GM12878 (cell line): Measurements from ENCODE around the gene HCN1. TPM values are rescaled to one million over a fixed set of nuclear protein-coding genes. Genes with fewer than 3 reads are reported as not detected.

Experiments used
- ATAC-seq: fragments of 200-7000 bp; cut with Tn5 transposase; 3 replicates; pipeline ENCODE4 v1.9.1; 2020; ENCODE audit warnings: mild to moderate bottlenecking, moderate library complexity
- BruUV-seq: library from RNA; stranded (reverse); fragments of 400-500 nt; replicated peaks from 2 replicates; lab custom pipeline; 2021; lab: Mats Ljungman, UMichigan
- CTCF ChIA-PET: fragments of 300-600 bp; sonication (Branson Sonifier 250); formaldehyde crosslinking; extraction: SDS; loops from one replicate; lab custom pipeline; 2021; ENCODE audit warnings: inconsistent platforms; lab: Yijun Ruan, JAX
- POLR2A ChIA-PET: fragments of 350-600 bp; formaldehyde crosslinking; extraction: SDS; loops from one replicate; lab custom pipeline; 2021; ENCODE audit warnings: inconsistent platforms; lab: Charles Lee
- RAD21 ChIA-PET: fragments of 300-600 bp; sonication (Branson Sonifier 250); formaldehyde crosslinking; loops from one replicate; lab custom pipeline; 2023; ENCODE audit warnings: antibody characterized with exemption; ENCODE audit not compliant: unreplicated experiment; lab: Charles Lee
- SMC1A ChIA-PET: fragments of 300-600 bp; sonication (Branson Sonifier 250); formaldehyde crosslinking; loops from one replicate; lab custom pipeline; 2023; ENCODE audit not compliant: unreplicated experiment, uncharacterized antibody; lab: Charles Lee
- DNase-seq: peaks from one replicate; pipeline ENCODE4 v3.0.0-alpha.2; 2011; ENCODE audit warnings: low read depth, low spot score
- FAIRE-seq: peaks from 3 replicates; lab custom pipeline; 2011; peaks lifted over from hg19 to GRCh38; lab: Jason Lieb, UNC
- H2AFZ ChIP-seq: 2 replicates; pipeline ENCODE4 v1.6.0; 2011; ENCODE audit warnings: low read depth, low read length, control low read depth; ENCODE audit not compliant: control insufficient read depth
- H3K27ac ChIP-seq: 2 replicates; pipeline ENCODE4 v1.5.1; 2011; ENCODE audit warnings: control low read depth; ENCODE audit not compliant: control insufficient read depth, insufficient read depth
- H3K27me3 ChIP-seq, 2 experiments: replicated peaks in 1 of 2; 2 replicates each; pipeline versions ENCODE4 v1.6.0 to v1.6.1; 2011; ENCODE audit warnings: low read length in 1 of 2; ENCODE audit not compliant: control insufficient read depth in 2 of 2, insufficient read depth in 2 of 2
- H3K36me3 ChIP-seq, 2 experiments: 2 replicates each; pipeline ENCODE4 v1.5.1; 2011; ENCODE audit warnings: low read length in 1 of 2; ENCODE audit not compliant: control insufficient read depth in 2 of 2, insufficient read depth in 2 of 2
- H3K4me1 ChIP-seq: 2 replicates; pipeline ENCODE4 v1.6.1; 2011; ENCODE audit warnings: mild to moderate bottlenecking, low read length, moderate library complexity, mixed read lengths; ENCODE audit not compliant: control insufficient read depth, insufficient read depth
- H3K4me2 ChIP-seq: 2 replicates; pipeline ENCODE4 v1.6.0; 2011; ENCODE audit warnings: control low read depth; ENCODE audit not compliant: control insufficient read depth, insufficient read depth
- H3K4me3 ChIP-seq: fragments of 200-600 bp; sonication (generic); 2 replicates; pipeline ENCODE4 v1.5.1; 2016
- H3K79me2 ChIP-seq: 2 replicates; pipeline ENCODE4 v1.6.0; 2011; ENCODE audit warnings: low read length; ENCODE audit not compliant: control insufficient read depth, insufficient read depth
- H3K9ac ChIP-seq: 2 replicates; pipeline ENCODE4 v1.8.0; 2011; ENCODE audit warnings: low read length, control low read depth, mixed read lengths; ENCODE audit not compliant: control insufficient read depth, insufficient read depth
- H3K9me3 ChIP-seq: replicated peaks from 3 replicates; pipeline ENCODE4 v1.5.1; 2011; ENCODE audit warnings: mild to moderate bottlenecking, low read length; ENCODE audit not compliant: control insufficient read depth, insufficient read depth
- H4K20me1 ChIP-seq: 2 replicates; pipeline ENCODE4 v1.6.0; 2011; ENCODE audit not compliant: control insufficient read depth, insufficient read depth
- IKZF1 ChIP-seq: fragments of 450-650 bp; conservative IDR thresholded peaks from 2 replicates; pipeline ENCODE4 v1.6.1; 2017; ENCODE audit warnings: antibody characterized with exemption, mild to moderate bottlenecking
- MTA3 ChIP-seq: IDR thresholded peaks from 2 replicates; pipeline ENCODE4 v1.6.1; 2012; ENCODE audit warnings: low read length, inconsistent platforms, borderline replicate concordance
- MXI1 ChIP-seq: fragments of 150-350 bp; IDR thresholded peaks from 2 replicates; pipeline ENCODE4 v1.6.1; 2011; ENCODE audit warnings: low read depth, mild to moderate bottlenecking, inconsistent platforms, low read length, improper control_type of control experiment
- NR2C2 ChIP-seq: IDR thresholded peaks from 2 replicates; pipeline ENCODE4 v1.6.1; 2011; ENCODE audit warnings: borderline replicate concordance, low read depth; ENCODE audit not compliant: control insufficient read depth, insufficient read length
- SUPT20H ChIP-seq: IDR thresholded peaks from 2 replicates; pipeline ENCODE4 v1.6.1; 2011; ENCODE audit warnings: low read depth, mild to moderate bottlenecking, low read length, moderate library complexity, borderline replicate concordance; ENCODE audit not compliant: control insufficient read depth
- ZNF207 ChIP-seq: fragments of 450-650 bp; IDR thresholded peaks from 2 replicates; pipeline ENCODE4 v1.6.1; 2014; ENCODE audit warnings: antibody characterized with exemption, mild to moderate bottlenecking, borderline replicate concordance
- ZNF622 ChIP-seq: fragments of 450-650 bp; IDR thresholded peaks from 2 replicates; pipeline ENCODE4 v1.6.1; 2017; ENCODE audit warnings: mild to moderate bottlenecking, inconsistent platforms
- WGBS: methylation state at CpG from one replicate; pipeline ENCODE4 v1.1.6; 2016; ENCODE audit warnings: low lambda C conversion rate; ENCODE audit not compliant: insufficient replicate concordance, insufficient coverage; ENCODE audit errors: missing lambda C conversion rate; 5-methylcytosine and 5-hydroxymethylcytosine counted together
- in situ Hi-C: fragments of 300-500 bp; cut with MboI; formaldehyde crosslinking; loops from 9 replicates; pipeline ENCODE4 v1.14.3; 2018; ENCODE audit warnings: mixed read lengths
- intact Hi-C: fragments of 100-400 bp; cut with micrococcal nuclease; formaldehyde crosslinking; loops from one replicate; pipeline ENCODE4 v1.14.2; 2022; ENCODE audit not compliant: unreplicated experiment
- polyA plus RNA-seq, 11 experiments: library from polyadenylated mRNA; depleted of rRNA in 4 of 11; unstranded in 6 of 11; stranded (reverse) in 5 of 11; fragments of >200 nt; fragmentation: Nextera tagmentation in 4 of 11; fragmentation: Illumina TruSeq in 1 of 11; extraction: Ambion mirVana in 4 of 11; extraction: Trizol in 1 of 11; gene quantifications; 1 replicate in 1 of 11; 2 replicates in 10 of 11; pipeline versions ENCODE4 v1.2.1 to v1.2.3, GENCODE V29; 2011 to 2016; ENCODE audit warnings: inconsistent platforms in 2 of 11, missing spikeins in 2 of 11, low read depth in 1 of 11
- total RNA-seq, 4 experiments: library from RNA; depleted of rRNA in 3 of 4; stranded (reverse); fragments of >200 nt in 3 of 4; fragmentation: Illumina TruSeq in 1 of 4; extraction: Trizol in 1 of 4; gene quantifications; 2 replicates each; pipeline versions ENCODE4 v1.2.1 to v1.2.3, GENCODE V29; 2013 to 2021
- TF ChIP-seq, protein P1 (sequence below): IDR thresholded peaks from 2 replicates; pipeline ENCODE4 v1.6.1; 2012; ENCODE audit warnings: low read depth, low read length, improper control_type of control experiment
- TF ChIP-seq, protein P2 (sequence below): fragments of 450-650 bp; IDR thresholded peaks from 2 replicates; pipeline ENCODE4 v1.6.1; 2016; ENCODE audit warnings: mild to moderate bottlenecking, moderate library complexity, borderline replicate concordance

Gene HCN1
- total and polyA plus RNA-seq, 10 of the 15 experiments (the other 5 are each of a cell fraction or from before 2014, with no cell fraction given), result not detected

DNA sequence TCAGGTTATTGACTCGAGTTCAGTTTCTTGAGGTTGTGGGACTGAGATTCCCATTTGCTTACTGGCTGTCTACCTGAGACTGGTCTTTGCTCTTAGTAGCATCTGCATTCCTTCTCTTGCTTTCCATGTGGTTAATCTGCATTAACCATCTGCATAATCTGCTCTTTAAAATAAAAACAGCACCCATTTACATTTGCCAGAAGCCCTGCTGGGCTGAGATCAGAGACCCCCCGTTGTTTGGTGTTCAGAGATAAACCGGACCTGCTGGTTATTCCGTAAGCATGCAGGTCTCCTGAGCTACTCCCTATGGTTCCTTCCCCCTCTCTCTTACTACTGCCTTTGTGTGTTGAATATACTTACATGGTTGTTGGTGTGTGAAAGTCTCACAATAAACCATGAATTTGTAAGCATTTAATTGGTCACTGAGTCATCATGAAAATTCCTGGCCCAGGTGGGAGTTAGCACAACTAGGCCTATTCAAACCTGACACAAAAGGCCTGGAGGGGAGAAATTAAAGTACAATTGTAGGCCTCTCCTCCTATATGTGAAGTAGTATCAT is 490.7 kb downstream of the HCN1 start:
- Histone ChIP-seq H3K27ac (no peak overlapping the region), H3K36me3 (no peaks in the 10 kb centered on the region), H3K4me2 (no peak overlapping the region), H2AFZ (no peak overlapping the region), H3K27me3 (no peaks in the 10 kb centered on the region), H3K4me1 (no peaks in the 10 kb centered on the region), H3K79me2 (no peaks in the 10 kb centered on the region), H3K9ac (no peak overlapping the region), H3K9me3 (no peaks in the 10 kb centered on the region), H3K4me3 (no peak overlapping the region), H4K20me1 (no peaks in the 10 kb centered on the region)
- RAD21 ChIA-PET, result no interaction called here
- CTCF ChIA-PET, result no interaction called here
- intact Hi-C loops (no loop called here), in situ Hi-C loops (no loop called here)
- POLR2A ChIA-PET, result no interaction called here
- WGBS, result 33% methylated on average over 4 of the region's 4 CpGs
- no peak for ATAC-seq
- no TSS peak for BruUV-seq
- no peak for TF ChIP-seq NR2C2
- TF ChIP-seq MTA3, result no peak
- no peak for TF ChIP-seq ZNF622
- no peak for TF ChIP-seq MXI1
- no peak for TF ChIP-seq ZNF207
- TF ChIP-seq, protein P1, sequence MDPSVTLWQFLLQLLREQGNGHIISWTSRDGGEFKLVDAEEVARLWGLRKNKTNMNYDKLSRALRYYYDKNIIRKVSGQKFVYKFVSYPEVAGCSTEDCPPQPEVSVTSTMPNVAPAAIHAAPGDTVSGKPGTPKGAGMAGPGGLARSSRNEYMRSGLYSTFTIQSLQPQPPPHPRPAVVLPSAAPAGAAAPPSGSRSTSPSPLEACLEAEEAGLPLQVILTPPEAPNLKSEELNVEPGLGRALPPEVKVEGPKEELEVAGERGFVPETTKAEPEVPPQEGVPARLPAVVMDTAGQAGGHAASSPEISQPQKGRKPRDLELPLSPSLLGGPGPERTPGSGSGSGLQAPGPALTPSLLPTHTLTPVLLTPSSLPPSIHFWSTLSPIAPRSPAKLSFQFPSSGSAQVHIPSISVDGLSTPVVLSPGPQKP, result no peak
- TF ChIP-seq SUPT20H, result no peak
- no peak for TF ChIP-seq IKZF1
- TF ChIP-seq, protein P2, sequence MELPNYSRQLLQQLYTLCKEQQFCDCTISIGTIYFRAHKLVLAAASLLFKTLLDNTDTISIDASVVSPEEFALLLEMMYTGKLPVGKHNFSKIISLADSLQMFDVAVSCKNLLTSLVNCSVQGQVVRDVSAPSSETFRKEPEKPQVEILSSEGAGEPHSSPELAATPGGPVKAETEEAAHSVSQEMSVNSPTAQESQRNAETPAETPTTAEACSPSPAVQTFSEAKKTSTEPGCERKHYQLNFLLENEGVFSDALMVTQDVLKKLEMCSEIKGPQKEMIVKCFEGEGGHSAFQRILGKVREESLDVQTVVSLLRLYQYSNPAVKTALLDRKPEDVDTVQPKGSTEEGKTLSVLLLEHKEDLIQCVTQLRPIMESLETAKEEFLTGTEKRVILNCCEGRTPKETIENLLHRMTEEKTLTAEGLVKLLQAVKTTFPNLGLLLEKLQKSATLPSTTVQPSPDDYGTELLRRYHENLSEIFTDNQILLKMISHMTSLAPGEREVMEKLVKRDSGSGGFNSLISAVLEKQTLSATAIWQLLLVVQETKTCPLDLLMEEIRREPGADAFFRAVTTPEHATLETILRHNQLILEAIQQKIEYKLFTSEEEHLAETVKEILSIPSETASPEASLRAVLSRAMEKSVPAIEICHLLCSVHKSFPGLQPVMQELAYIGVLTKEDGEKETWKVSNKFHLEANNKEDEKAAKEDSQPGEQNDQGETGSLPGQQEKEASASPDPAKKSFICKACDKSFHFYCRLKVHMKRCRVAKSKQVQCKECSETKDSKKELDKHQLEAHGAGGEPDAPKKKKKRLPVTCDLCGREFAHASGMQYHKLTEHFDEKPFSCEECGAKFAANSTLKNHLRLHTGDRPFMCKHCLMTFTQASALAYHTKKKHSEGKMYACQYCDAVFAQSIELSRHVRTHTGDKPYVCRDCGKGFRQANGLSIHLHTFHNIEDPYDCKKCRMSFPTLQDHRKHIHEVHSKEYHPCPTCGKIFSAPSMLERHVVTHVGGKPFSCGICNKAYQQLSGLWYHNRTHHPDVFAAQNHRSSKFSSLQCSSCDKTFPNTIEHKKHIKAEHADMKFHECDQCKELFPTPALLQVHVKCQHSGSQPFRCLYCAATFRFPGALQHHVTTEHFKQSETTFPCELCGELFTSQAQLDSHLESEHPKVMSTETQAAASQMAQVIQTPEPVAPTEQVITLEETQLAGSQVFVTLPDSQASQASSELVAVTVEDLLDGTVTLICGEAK, result no peak
- no peak for FAIRE-seq
- no peak for DNase-seq
- SMC1A ChIA-PET, result interaction anchor here (0.6 to 1.3 kb wide), 2 partner anchors 16 to 20 kb away, joined by 3 read pairs; no protein-coding TSS in a partner anchor
